ENCODE measurements around the gene MGRN1. TPM values are rescaled to one million over a fixed set of nuclear protein-coding genes. Genes with fewer than 3 reads are reported as not detected.

MGRN1 gene
- total RNA-seq, 4 donors from 2014 or later = 30.8 to 58.2 (median 44.8) TPM

DNA sequence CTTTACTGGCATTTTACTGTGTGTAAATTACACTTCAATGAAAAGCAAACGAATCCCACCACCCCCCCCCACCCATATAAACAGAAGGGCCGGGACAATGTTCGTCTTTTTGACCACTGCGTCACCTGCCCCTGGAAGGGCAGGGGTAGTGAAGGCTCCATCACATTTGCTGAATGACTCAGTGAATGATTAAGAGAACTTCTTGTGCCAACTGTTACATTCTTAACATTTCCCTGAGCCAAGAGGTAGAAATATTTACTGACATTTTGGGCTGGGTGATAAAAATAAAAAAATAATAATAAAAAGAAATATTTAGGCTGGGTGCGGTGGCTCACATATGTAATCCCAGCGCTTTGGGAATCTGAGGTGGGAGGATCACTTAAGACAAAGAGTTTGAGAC lies 44.4 kb upstream of the MGRN1 start:
- TF ChIP-seq POLR2AphosphoS5 (IDR thresholded peaks at IDR 0.05) (no peak), POLR2A (IDR thresholded peaks at IDR 0.05) (no peak), EP300 (IDR thresholded peaks at IDR 0.05) (no peak)
- TF ChIP-seq, protein P1, sequence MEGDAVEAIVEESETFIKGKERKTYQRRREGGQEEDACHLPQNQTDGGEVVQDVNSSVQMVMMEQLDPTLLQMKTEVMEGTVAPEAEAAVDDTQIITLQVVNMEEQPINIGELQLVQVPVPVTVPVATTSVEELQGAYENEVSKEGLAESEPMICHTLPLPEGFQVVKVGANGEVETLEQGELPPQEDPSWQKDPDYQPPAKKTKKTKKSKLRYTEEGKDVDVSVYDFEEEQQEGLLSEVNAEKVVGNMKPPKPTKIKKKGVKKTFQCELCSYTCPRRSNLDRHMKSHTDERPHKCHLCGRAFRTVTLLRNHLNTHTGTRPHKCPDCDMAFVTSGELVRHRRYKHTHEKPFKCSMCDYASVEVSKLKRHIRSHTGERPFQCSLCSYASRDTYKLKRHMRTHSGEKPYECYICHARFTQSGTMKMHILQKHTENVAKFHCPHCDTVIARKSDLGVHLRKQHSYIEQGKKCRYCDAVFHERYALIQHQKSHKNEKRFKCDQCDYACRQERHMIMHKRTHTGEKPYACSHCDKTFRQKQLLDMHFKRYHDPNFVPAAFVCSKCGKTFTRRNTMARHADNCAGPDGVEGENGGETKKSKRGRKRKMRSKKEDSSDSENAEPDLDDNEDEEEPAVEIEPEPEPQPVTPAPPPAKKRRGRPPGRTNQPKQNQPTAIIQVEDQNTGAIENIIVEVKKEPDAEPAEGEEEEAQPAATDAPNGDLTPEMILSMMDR (IDR thresholded peaks at IDR 0.05) = no peak
- WGBS = 50% methylated on average over 6 of the region's 6 CpGs

DNA sequence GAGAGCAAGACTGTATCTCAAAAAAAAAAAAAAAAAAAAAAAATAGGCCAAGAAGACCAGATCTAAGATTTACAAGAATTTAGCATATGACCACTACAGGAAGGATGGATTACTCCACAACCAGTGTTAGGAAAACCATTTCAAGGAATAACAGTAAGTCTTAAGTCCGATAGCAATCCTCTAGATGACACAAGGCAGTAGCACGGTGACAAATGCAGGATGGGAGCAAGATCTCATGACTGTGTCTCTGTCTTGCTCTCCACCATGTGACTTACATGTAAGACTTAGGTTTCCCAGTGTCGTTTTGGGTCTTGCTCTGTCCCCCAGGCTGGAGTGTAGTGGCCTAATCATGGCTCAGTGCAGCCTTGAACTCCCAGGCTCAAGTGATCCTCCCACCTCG lies 40.7 kb upstream of the MGRN1 start:
- H3K27me3 ChIP-seq = no peaks in the 10 kb centered on the region
- no peak for DNase-seq (ENCODE audit: low spot score in 2 of 2)
- peaks cover 10% of the 10 kb centered on the region for H3K4me1 ChIP-seq
- no peaks in the 10 kb centered on the region for H3K9me3 ChIP-seq
- no peaks in the 10 kb centered on the region for H3K36me3 ChIP-seq
- no peak overlapping the region for H3K4me3 ChIP-seq
- TF ChIP-seq POLR2AphosphoS5 (IDR thresholded peaks at IDR 0.05) (no peak), POLR2A (IDR thresholded peaks at IDR 0.05) (no peak), EP300 (IDR thresholded peaks at IDR 0.05) (no peak)
- TF ChIP-seq, protein P1 (IDR thresholded peaks at IDR 0.05) = no peak
- no peak overlapping the region for H3K27ac ChIP-seq
- 92% methylated on average over 4 of the region's 4 CpGs for WGBS

More for the DNA sequence above, 44.4 kb upstream of the MGRN1 start:
- peaks cover 1% of the 10 kb centered on the region for H3K27me3 ChIP-seq
- DNase-seq (ENCODE audit: low spot score in 2 of 2) = no peak
- H3K4me1 ChIP-seq = peaks cover 5% of the 10 kb centered on the region
- no peaks in the 10 kb centered on the region for H3K36me3 ChIP-seq
- H3K4me3 ChIP-seq = no peak overlapping the region
- no peaks in the 10 kb centered on the region for H3K9me3 ChIP-seq
- H3K27ac ChIP-seq = no peak overlapping the region

DNA sequence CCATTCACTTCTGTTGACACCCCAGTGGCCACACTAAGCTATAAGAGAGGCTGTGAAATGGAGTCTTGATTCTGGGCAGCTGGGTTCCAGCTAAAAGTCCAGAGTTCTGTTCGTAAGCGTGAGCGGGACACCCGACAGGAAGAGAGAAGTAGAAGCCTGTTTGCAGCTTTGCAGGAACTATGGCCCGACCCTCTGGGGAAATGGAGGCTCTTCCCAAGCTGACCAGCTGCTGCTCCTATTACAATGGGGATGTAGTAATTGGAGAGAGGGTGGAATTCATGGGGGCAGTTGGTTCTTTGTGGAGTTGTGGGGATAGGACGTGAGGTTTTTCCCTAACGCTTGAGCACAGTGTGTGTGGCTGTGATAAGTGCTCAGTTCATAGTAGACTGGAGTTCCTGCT lies 38.3 kb upstream of the MGRN1 start:
- TF ChIP-seq, protein P1 (IDR thresholded peaks at IDR 0.05) = no peak
- no peak for TF ChIP-seq POLR2A (IDR thresholded peaks at IDR 0.05)
- no peak for TF ChIP-seq POLR2AphosphoS5 (IDR thresholded peaks at IDR 0.05)
- no peak for TF ChIP-seq EP300 (IDR thresholded peaks at IDR 0.05)
- no peak overlapping the region for H3K4me3 ChIP-seq
- peaks cover 10% of the 10 kb centered on the region for H3K4me1 ChIP-seq
- no peaks in the 10 kb centered on the region for H3K36me3 ChIP-seq
- H3K27me3 ChIP-seq = no peaks in the 10 kb centered on the region
- 71% methylated on average over 7 of the region's 7 CpGs for WGBS
- H3K9me3 ChIP-seq = no peaks in the 10 kb centered on the region
- DNase-seq (ENCODE audit: low spot score in 2 of 2) = no peak
- H3K27ac ChIP-seq = no peak overlapping the region

DNA sequence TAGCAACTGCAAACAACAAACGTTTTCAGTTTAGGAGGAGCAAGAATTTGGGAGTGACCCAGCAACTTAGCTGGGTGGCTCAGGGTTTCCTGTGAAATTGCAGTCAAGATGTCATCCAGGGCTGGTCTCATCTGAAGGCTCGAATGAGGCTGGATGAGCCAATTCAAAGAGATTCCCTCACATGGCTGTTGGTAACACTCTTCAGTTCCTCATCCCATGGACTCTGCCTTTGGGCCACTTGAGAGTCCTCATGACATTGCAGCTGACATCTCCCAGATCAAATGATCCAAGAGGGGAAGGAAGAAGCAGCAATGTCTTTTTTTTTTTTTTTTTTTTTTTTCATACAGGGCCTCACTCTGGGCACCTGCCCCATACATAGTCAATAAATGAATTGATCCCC lies 36.2 kb upstream of the MGRN1 start:
- H3K27me3 ChIP-seq = no peaks in the 10 kb centered on the region
- H3K4me1 ChIP-seq = peaks cover 10% of the 10 kb centered on the region
- no peak overlapping the region for H3K27ac ChIP-seq
- no peak for DNase-seq (ENCODE audit: low spot score in 2 of 2)
- TF ChIP-seq POLR2AphosphoS5 (IDR thresholded peaks at IDR 0.05) = no peak
- TF ChIP-seq, protein P1 (IDR thresholded peaks at IDR 0.05) = no peak
- TF ChIP-seq POLR2A (IDR thresholded peaks at IDR 0.05) = no peak
- no peak for TF ChIP-seq EP300 (IDR thresholded peaks at IDR 0.05)
- H3K36me3 ChIP-seq = no peaks in the 10 kb centered on the region
- no peak overlapping the region for H3K4me3 ChIP-seq
- H3K9me3 ChIP-seq = no peaks in the 10 kb centered on the region
- WGBS = 89% methylated on average over 2 of the region's 2 CpGs

DNA sequence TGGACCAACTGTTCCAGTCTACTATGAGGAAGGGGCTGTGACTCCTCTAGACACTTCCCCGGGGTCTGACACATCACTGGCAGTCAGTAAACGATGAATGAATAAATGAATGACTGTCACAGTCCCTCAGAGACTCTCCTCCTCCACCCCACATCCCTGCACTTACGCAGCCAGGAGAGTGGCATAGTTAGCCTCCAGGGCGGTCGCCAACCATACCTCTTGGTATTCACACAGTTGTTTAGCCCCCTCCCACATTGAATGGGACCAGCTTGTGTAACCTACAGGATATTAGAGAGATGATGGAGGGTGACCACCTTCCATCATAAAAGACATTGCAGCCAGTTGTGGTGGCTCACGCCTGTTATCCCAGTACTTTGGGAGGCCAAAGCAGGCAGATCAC lies 35.7 kb upstream of the MGRN1 start:
- no peaks in the 10 kb centered on the region for H3K27me3 ChIP-seq
- TF ChIP-seq, protein P1 (IDR thresholded peaks at IDR 0.05) = no peak
- no peak for TF ChIP-seq POLR2A (IDR thresholded peaks at IDR 0.05)
- no peak for TF ChIP-seq POLR2AphosphoS5 (IDR thresholded peaks at IDR 0.05)
- no peak for TF ChIP-seq EP300 (IDR thresholded peaks at IDR 0.05)
- no peak overlapping the region for H3K27ac ChIP-seq
- H3K9me3 ChIP-seq = no peaks in the 10 kb centered on the region
- peaks cover 10% of the 10 kb centered on the region for H3K4me1 ChIP-seq
- no peak overlapping the region for H3K4me3 ChIP-seq
- DNase-seq (ENCODE audit: low spot score in 2 of 2) = no peak
- no peaks in the 10 kb centered on the region for H3K36me3 ChIP-seq
- WGBS = 94% methylated on average over 4 of the region's 6 CpGs
